ENCODE measurements around the gene SNX30.

Gene SNX30

DNA sequence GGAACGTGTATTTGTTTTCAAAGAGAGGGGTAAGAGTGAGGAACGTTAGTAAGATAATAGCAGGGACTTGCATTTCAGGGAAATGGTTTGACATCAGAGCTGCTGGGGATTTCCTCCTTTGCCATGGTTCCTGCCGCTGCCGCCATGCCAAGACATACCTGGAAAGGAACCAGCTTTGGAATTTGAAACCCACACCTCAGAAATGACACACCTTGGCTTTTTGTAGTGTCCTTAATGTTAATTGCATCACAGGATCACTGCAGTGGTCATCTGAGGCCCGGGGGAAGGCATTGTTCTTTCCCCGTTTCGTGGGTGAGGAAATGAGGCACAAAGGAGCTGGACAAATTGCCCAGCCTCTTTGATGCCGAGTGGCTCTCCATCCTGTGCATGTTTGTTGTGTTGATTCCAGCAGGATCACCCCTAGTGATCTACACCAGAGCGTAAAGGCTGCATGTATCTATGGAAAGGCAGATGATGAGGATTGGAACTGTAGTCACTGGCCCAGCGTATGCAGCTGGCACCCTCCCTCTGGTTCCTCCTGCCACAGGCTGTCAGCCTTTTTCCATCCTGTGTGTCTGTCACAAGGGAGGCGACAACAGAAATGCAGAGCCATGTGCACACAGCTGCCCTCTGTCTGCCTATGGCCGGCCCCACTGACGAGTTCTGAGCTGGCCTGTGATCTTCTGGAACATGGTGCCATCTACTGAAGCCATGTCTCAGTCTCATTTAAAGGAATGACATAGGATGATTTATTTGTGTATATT lies 102.4 kb downstream of the SNX30 start:
- peaks cover 15% of the 10 kb centered on the region for H3K36me3 Mint-ChIP-seq (ENCODE audit: insufficient read depth)
- H3K9me3 Mint-ChIP-seq: no peaks in the 10 kb centered on the region
- ATAC-seq (replicated peaks) (no peak), DNase-seq (no peak)
- no peak overlapping the region for H3K4me3 Mint-ChIP-seq
- no peaks in the 10 kb centered on the region for H3K27me3 Mint-ChIP-seq
- peaks cover 14 to 15% of the 10 kb centered on the region in 2 donors for H3K4me1 Mint-ChIP-seq (ENCODE audit: low read depth in 2 of 2)
- H3K27ac Mint-ChIP-seq: peak overlapping the region in 1 of 2 donors; percentile 63

DNA sequence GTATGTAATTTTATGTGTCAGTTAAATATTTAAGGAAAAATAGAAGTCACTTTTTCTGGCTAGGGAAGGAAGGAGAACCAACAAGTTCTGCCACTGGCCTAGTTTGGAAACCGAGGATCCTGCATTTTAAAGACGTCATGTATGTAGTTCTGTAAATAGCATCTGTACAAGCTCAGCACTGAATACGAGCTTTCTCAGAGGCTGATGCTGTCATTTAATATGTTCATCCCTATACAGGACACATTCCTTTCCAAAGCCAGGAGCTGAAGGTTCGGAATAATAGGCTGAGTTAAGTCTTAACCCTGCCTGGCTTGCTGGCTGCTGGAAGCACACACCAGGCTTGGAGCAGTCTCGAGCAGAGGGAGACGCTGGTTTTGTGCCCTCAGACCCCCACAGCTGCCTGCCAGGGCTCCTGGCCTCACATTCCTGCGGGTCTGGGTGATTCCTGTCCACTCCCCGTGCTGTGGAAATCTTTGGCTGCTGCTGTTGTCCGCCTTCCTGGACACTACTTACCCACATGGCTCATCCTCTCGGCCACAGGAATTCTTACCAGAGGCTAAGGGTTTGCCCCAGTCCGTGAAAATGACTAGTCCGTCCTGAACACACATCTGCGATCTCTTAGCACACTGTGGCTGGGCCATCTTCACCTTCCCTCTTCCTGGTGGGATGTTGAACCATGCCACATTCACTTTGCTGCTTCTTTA lies 103.5 kb downstream of the SNX30 start:
- H3K27ac Mint-ChIP-seq: no peak overlapping the region
- no peak overlapping the region for H3K4me3 Mint-ChIP-seq
- H3K9me3 Mint-ChIP-seq: no peaks in the 10 kb centered on the region
- ATAC-seq (replicated peaks) (no peak), DNase-seq (no peak)
- H3K27me3 Mint-ChIP-seq: no peaks in the 10 kb centered on the region
- peaks cover 15% of the 10 kb centered on the region in 2 donors for H3K4me1 Mint-ChIP-seq (ENCODE audit: low read depth in 2 of 2)
- H3K36me3 Mint-ChIP-seq (ENCODE audit: insufficient read depth): peaks cover 15% of the 10 kb centered on the region

DNA sequence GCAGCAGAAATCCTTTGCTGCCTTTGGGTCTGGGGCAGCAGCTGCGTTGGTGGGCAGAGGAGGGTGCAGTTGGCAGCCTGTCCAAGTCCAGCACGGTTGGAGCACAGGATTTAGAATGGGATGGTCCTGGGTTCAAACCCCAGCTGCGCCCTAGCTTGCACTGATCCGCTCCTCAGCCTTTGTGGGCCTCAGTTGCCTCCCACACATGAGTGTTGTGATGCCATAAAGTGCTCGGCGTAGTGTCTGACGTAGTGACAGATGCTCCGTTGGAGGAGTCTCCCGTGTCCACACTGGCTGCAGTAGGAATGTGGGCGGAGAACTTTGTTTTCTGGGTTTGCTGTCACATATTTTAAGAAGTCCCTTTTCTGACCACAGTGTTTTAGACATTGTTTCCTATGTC lies 104.1 kb downstream of the SNX30 start:
- H3K36me3 Mint-ChIP-seq (ENCODE audit: insufficient read depth): peaks cover 15% of the 10 kb centered on the region
- H3K4me3 Mint-ChIP-seq: no peak overlapping the region
- DNase-seq: no peak
- H3K4me1 Mint-ChIP-seq (ENCODE audit: low read depth in 2 of 2): peaks cover 15% of the 10 kb centered on the region in 2 donors
- no peaks in the 10 kb centered on the region for H3K27me3 Mint-ChIP-seq
- no peaks in the 10 kb centered on the region for H3K9me3 Mint-ChIP-seq
- no peak for ATAC-seq (replicated peaks)
- H3K27ac Mint-ChIP-seq: peak overlapping the region; percentile 64 to 70

DNA sequence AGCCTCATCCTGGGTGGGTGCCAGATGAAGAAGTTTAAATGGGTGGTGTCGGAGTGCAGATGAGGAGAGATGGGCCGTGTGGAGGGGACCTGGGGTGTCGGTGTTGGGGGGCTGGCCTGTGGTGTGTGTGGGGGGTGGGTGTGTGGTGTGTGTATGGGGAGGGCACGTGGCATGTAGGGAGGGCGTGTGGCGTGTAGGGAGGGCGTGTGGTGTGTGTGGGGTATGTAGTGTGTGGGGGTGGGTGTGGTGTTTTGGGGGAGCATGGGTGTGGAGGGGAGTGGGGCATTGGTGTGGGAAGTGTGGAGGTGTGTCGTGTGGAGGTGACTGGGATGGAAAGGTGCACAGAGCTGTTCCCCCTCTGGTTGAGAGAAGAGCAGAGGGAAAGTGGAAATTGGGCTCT lies 105.6 kb downstream of the SNX30 start:
- no peaks in the 10 kb centered on the region for H3K9me3 Mint-ChIP-seq
- H3K4me1 Mint-ChIP-seq (ENCODE audit: low read depth in 2 of 2): peaks cover 17 to 23% of the 10 kb centered on the region in 2 donors

DNA sequence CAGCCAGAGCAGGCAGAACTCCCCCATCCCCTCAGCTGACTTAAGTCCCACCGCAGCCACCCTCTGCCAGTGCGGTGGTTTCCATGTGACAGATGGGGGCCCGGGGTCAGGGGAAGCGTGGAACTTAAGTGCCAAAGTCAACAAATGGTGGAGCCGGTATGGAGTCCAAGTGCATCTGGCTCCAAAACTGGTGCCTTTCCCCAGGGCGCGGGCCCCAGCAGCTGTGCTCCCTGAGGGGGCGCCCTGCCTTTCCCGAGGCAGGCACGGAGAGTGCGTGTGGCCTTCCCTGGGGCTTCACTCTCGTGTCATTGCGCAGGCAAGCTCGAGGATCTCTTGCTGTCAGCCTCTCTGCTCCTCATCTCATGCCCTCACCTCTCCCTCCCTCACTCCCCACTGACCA lies 106.3 kb downstream of the SNX30 start:
- H3K27ac Mint-ChIP-seq: peak overlapping the region; percentile 66 to 77
- peaks cover 14% of the 10 kb centered on the region for H3K36me3 Mint-ChIP-seq (ENCODE audit: insufficient read depth)
- H3K4me1 Mint-ChIP-seq (ENCODE audit: low read depth in 2 of 2): peaks cover 20 to 27% of the 10 kb centered on the region in 2 donors
- H3K9me3 Mint-ChIP-seq: no peaks in the 10 kb centered on the region
- DNase-seq (no peak), ATAC-seq (replicated peaks) (no peak)
- no peaks in the 10 kb centered on the region for H3K27me3 Mint-ChIP-seq
- no peak overlapping the region for H3K4me3 Mint-ChIP-seq

More for the DNA sequence above, 105.6 kb downstream of the SNX30 start:
- ATAC-seq (replicated peaks) (no peak), DNase-seq (no peak)
- no peak overlapping the region for H3K4me3 Mint-ChIP-seq
- H3K36me3 Mint-ChIP-seq (ENCODE audit: insufficient read depth): peaks cover 15% of the 10 kb centered on the region
- no peaks in the 10 kb centered on the region for H3K27me3 Mint-ChIP-seq
- peak overlapping the region in 1 of 2 donors; percentile 66 for H3K27ac Mint-ChIP-seq

DNA sequence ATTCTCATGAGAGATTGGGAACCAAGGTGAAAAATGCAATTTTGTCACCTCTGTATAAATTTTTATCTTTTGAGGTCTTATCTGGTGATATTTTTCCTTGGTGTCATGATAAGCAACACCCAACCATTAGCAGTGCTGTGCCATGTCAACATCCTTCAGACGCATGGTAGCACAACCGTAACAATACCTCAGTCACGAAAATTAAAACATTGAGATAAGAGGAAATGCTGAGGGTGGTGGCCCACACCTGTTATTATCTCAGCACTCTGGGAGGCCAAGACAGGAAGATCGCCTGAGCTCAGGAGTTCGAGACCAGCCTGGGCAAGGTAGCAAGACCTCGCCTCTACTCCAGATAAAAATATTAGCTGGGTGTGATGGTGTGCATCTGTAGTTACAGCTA lies 107.4 kb downstream of the SNX30 start:
- Mint-ChIP-seq H3K4me3 (no peak overlapping the region), H3K4me1 (ENCODE audit: low read depth in 2 of 2) (peaks cover 24 to 28% of the 10 kb centered on the region in 2 donors), H3K27me3 (no peaks in the 10 kb centered on the region), H3K9me3 (no peaks in the 10 kb centered on the region), H3K27ac (no peak overlapping the region), H3K36me3 (ENCODE audit: insufficient read depth) (peaks cover 9% of the 10 kb centered on the region)
- DNase-seq (no peak), ATAC-seq (replicated peaks) (no peak)

DNA sequence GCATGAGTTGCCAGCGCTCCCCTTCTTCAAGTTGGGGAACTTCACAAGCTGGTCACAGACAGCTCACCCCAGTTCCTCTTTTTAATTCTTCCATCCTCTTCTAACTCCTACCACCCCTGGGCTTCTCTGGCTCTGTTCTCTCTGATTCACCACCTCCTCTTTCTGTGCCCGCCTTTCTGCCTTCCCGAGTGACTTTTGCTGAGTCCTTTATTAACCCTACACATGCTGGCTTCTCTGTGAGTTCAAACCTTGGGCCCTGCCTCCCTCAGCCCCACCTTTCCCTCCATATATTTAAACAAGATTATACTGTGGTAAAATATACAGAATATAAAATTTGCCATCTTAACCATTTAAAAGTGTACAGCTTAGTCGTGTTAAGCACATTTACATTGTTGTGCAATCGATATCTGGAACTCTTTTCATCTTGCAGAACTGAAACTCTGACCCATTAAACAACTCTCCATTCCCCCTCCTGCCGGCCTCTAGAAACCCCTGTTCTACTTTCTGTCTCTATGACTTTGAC lies 108.1 kb downstream of the SNX30 start:
- H3K27me3 Mint-ChIP-seq: no peaks in the 10 kb centered on the region
- no peak for DNase-seq
- H3K9me3 Mint-ChIP-seq: no peaks in the 10 kb centered on the region
- H3K27ac Mint-ChIP-seq: peak overlapping the region in 1 of 2 donors; percentile 57
- peaks cover 9% of the 10 kb centered on the region for H3K36me3 Mint-ChIP-seq (ENCODE audit: insufficient read depth)
- H3K4me1 Mint-ChIP-seq (ENCODE audit: low read depth in 2 of 2): peaks cover 24 to 32% of the 10 kb centered on the region in 2 donors
- ATAC-seq (replicated peaks): peak; percentile 46
- H3K4me3 Mint-ChIP-seq: no peak overlapping the region

DNA sequence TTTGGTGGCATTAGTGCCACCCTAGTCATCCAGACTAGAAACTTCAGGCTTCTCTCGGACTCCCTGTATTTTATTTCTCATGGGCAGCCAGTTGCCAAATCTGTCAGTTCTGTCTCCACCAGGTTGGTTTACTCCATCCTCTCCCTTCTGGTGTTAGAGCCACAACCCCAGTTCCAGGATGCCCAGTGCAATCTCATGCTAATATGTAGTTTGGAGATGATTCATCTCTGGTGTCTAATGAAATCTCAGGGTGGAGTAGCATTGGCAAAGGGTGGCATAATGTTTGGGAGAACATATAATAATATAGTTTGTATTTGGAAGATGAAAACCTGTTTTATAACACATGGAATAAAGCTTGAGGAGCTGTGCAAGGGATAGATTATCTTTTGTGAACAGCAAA lies 109.9 kb downstream of the SNX30 start:
- Mint-ChIP-seq H3K4me3 (no peak overlapping the region), H3K4me1 (ENCODE audit: low read depth in 2 of 2) (peaks cover 19 to 30% of the 10 kb centered on the region in 2 donors), H3K9me3 (no peaks in the 10 kb centered on the region), H3K27ac (no peak overlapping the region), H3K36me3 (ENCODE audit: insufficient read depth) (peaks cover 2% of the 10 kb centered on the region), H3K27me3 (no peaks in the 10 kb centered on the region)
- DNase-seq (no peak), ATAC-seq (replicated peaks) (no peak)

DNA sequence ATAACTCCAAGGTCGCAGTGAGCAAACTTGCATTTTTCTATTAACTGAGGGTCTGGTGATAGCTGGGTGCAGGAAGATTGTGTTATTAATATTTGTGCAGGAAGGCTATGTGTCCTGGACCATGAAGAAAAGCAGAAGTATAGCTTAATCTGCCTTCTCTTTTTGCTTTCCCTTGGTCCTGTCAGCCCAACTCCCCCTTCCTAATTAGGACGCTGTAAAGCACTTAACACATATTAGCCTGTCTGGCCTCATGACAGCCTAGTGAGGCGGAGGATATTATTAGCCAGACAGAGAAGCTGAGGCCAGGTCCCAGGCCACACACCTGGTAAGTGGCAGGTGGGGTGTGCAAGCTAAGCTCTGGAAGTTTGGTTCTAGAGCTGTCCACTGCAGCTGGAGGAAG lies 110.6 kb downstream of the SNX30 start:
- ATAC-seq (replicated peaks) (no peak), DNase-seq (no peak)
- Mint-ChIP-seq H3K27me3 (no peaks in the 10 kb centered on the region), H3K4me3 (no peak overlapping the region), H3K27ac (peak overlapping the region; percentile 16 to 71), H3K9me3 (no peaks in the 10 kb centered on the region), H3K36me3 (ENCODE audit: insufficient read depth) (peaks cover 6% of the 10 kb centered on the region), H3K4me1 (ENCODE audit: low read depth in 2 of 2) (peaks cover 16 to 30% of the 10 kb centered on the region in 2 donors)

DNA sequence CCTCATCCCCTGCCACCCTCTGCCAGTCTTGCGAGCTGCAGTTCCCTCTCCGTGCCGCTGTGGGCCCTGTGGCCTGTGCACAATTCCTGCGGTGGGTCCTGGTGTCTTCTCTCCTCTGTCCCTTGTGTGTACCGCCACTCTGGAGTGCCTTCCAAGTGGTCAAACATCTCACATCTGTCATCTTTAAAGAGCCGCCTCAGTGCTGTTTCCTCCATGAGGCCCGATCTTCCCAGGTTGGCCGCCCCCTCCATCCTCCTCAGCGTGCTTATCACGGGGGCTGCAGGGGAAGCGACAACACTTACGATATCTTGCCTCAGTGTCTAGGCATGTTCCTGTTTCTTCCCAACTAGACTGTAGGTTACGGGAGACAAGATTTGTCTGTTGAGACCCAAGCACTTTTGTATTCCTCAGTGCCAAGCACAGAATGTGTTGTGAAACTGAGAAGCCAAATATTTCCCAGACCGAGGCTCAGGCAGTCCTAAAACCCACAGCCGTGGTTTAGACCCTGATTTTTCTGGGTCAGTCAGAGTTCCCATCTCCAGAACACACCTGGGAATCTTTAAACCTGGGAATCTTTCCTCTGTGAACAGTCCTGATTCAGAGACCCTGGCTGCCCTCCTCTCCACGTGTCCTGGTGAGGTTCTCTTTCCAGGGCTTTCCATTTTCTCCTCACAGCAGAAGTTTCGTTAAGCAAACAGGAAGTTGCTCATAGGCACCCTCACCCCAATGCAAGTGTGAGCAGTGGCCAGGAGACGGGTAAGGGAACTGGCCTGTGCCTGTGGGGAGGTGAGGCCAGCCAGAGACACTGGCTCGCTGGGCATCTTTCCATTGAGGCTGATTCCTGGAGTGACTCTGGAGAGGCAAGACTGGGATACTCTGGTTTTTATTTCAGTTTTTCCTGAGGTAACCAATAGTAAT lies 111.3 kb downstream of the SNX30 start:
- Mint-ChIP-seq H3K27me3 (no peaks in the 10 kb centered on the region), H3K4me1 (ENCODE audit: low read depth in 2 of 2) (peaks cover 16 to 26% of the 10 kb centered on the region in 2 donors), H3K27ac (peak overlapping the region; percentile 16 to 71), H3K36me3 (ENCODE audit: insufficient read depth) (peaks cover 6% of the 10 kb centered on the region), H3K4me3 (no peak overlapping the region), H3K9me3 (no peaks in the 10 kb centered on the region)
- no peak for DNase-seq
- no peak for ATAC-seq (replicated peaks)

DNA sequence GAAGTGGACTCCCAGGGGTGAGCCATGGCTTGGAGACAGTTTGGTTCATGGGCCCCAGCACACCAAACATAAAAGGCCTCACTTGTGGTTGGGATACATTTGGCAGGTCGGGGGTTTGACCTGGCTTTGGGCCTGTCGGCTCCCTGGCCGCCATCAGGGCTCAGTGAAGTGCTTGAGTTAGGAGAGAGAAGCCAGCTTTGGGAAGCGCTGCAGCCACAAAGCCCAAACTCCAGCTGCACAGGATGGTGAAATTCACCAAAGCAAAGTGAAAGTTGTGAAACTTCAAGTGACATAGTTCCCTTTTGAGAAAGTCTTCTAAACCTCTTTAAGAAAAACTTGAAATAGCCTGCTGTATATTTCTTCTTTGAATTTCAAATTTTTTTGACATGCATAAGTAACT lies 112.7 kb downstream of the SNX30 start:
- H3K9me3 Mint-ChIP-seq: no peaks in the 10 kb centered on the region
- DNase-seq (no peak), ATAC-seq (replicated peaks) (no peak)
- peaks cover 6% of the 10 kb centered on the region for H3K36me3 Mint-ChIP-seq (ENCODE audit: insufficient read depth)
- no peaks in the 10 kb centered on the region for H3K27me3 Mint-ChIP-seq
- H3K4me1 Mint-ChIP-seq (ENCODE audit: low read depth in 2 of 2): peaks cover 12 to 26% of the 10 kb centered on the region in 2 donors
- no peak overlapping the region for H3K4me3 Mint-ChIP-seq
- peak overlapping the region in 1 of 2 donors; percentile 11 for H3K27ac Mint-ChIP-seq

DNA sequence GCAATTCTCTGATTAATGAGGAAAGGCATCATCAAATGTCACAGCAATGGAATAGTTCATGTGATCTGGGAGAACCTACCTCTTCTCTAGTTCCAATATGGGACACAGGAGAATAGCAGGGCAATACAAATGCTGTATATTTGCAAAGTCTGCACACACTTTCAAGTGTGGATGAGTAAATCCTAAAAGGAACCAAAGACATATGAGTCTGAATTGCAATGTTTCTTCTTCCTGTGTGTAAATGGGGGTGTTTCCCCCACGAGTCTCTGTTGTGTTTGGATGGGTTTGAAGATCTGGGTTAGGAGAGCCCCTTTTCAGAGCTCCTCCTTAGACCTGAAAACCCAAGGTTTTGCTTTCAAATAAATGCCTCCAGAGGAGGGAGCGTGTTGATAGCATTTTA lies 113.2 kb downstream of the SNX30 start:
- Mint-ChIP-seq H3K27ac (peak overlapping the region in 1 of 2 donors; percentile 11), H3K4me1 (ENCODE audit: low read depth in 2 of 2) (peaks cover 12 to 23% of the 10 kb centered on the region in 2 donors), H3K27me3 (no peaks in the 10 kb centered on the region), H3K9me3 (no peaks in the 10 kb centered on the region), H3K4me3 (no peak overlapping the region), H3K36me3 (ENCODE audit: insufficient read depth) (peaks cover 6% of the 10 kb centered on the region)
- ATAC-seq (replicated peaks) (no peak), DNase-seq (no peak)

DNA sequence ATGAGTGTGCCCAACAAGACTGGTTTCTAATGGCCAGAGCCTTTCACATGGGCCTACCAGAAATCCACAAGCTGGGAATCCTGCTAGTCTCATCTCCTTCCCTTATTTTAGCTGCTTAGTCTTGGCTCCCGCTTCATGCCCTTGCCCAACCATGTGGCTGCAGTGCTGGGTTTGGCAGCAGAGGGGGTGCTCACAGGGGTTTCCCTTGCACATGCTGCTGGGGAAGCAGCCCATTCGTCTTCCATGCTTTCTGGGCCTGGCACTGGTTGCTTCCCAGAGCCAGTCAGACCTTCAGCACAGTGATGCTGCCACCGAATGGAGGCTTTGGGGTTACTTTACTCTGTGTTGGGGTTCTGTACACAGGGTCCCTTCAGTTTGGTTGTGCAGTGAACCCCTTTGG lies 113.8 kb downstream of the SNX30 start:
- DNase-seq: no peak

More for the DNA sequence above, 113.8 kb downstream of the SNX30 start:
- no peaks in the 10 kb centered on the region for H3K27me3 Mint-ChIP-seq
- H3K9me3 Mint-ChIP-seq: no peaks in the 10 kb centered on the region
- H3K4me3 Mint-ChIP-seq: no peak overlapping the region
- peaks cover 12% of the 10 kb centered on the region for H3K36me3 Mint-ChIP-seq (ENCODE audit: insufficient read depth)
- no peak for ATAC-seq (replicated peaks)
- no peak overlapping the region for H3K27ac Mint-ChIP-seq
- H3K4me1 Mint-ChIP-seq (ENCODE audit: low read depth in 2 of 2): peaks cover 12 to 21% of the 10 kb centered on the region in 2 donors
